CD4-positive, CD25-positive, alpha-beta regulatory T cell (primary cell): Measurements from ENCODE around the gene AFTPH. TPM values are rescaled to one million over a fixed set of nuclear protein-coding genes. Genes with fewer than 3 reads are reported as not detected.
A peak's percentile ranks its signal among the peaks of the same experiment; 100 is the strongest.

ENCODE experiments used
- ATAC-seq, 2 donors: fragments of 150-1000 bp; cut with Tn5 transposase; one replicate each; pipeline ENCODE4 v1.10.0; 2021; ENCODE audit warnings: low read depth in 2 of 2, moderate number of reproducible peaks in 2 of 2, moderate library complexity in 1 of 2
- DNase-seq, 3 donors: peaks; one replicate each; pipeline versions ENCODE4 v3.0.0 to v3.0.0-alpha.2; 2012 to 2022; ENCODE audit warnings: mixed read lengths in 1 of 3
- H3K27ac ChIP-seq: one replicate; pipeline ENCODE4 v1.7.0; 2013; ENCODE audit warnings: mild to moderate bottlenecking, low read length; ENCODE audit not compliant: insufficient read depth, poor library complexity, severe bottlenecking
- H3K27me3 ChIP-seq: one replicate; pipeline ENCODE4 v1.7.0; 2013; ENCODE audit warnings: low read length; ENCODE audit not compliant: control insufficient read depth, insufficient read depth
- H3K36me3 ChIP-seq: one replicate; pipeline ENCODE4 v1.7.0; 2013; ENCODE audit warnings: mild to moderate bottlenecking, low read length, moderate library complexity; ENCODE audit not compliant: control insufficient read depth, insufficient read depth
- H3K4me1 ChIP-seq: 2 replicates; pipeline ENCODE4 v1.7.0; 2013; ENCODE audit warnings: mild to moderate bottlenecking, low read length; ENCODE audit not compliant: insufficient read depth, control insufficient read depth, poor library complexity, severe bottlenecking
- H3K4me3 ChIP-seq: one replicate; pipeline ENCODE4 v1.7.0; 2013; ENCODE audit warnings: low read depth, mild to moderate bottlenecking, low read length, moderate library complexity
- H3K9me3 ChIP-seq, 2 experiments: 1 replicate in 1 of 2; 2 replicates in 1 of 2; pipeline ENCODE4 v1.7.0; 2013; ENCODE audit warnings: low read length in 2 of 2, mild to moderate bottlenecking in 1 of 2, moderate library complexity in 1 of 2; ENCODE audit not compliant: control insufficient read depth in 2 of 2
- H3K27ac Mint-ChIP-seq, 3 donors: one replicate each; pipeline ENCODE4 v1.8.0; 2020 to 2022; ENCODE audit warnings: mild to moderate bottlenecking in 3 of 3, mixed read lengths in 3 of 3, moderate library complexity in 2 of 3
- H3K27me3 Mint-ChIP-seq: one replicate; pipeline ENCODE4 v1.8.0; 2022; ENCODE audit warnings: mild to moderate bottlenecking, mixed read lengths
- H3K36me3 Mint-ChIP-seq: one replicate; pipeline ENCODE4 v1.8.0; 2020; ENCODE audit warnings: mixed read lengths
- H3K4me1 Mint-ChIP-seq, 4 donors: one replicate each; pipeline ENCODE4 v1.8.0; 2020 to 2022; ENCODE audit warnings: mixed read lengths in 4 of 4, mild to moderate bottlenecking in 1 of 4
- H3K4me3 Mint-ChIP-seq, 4 donors: one replicate each; pipeline ENCODE4 v1.8.0; 2020 to 2022; ENCODE audit warnings: mild to moderate bottlenecking in 4 of 4, mixed read lengths in 4 of 4, moderate library complexity in 3 of 4
- H3K9me3 Mint-ChIP-seq, 7 donors: one replicate each; pipeline ENCODE4 v1.8.0; 2020 to 2022; ENCODE audit warnings: mixed read lengths in 7 of 7, mild to moderate bottlenecking in 3 of 7, moderate library complexity in 2 of 7
- polyA plus RNA-seq, 4 donors: library from polyadenylated mRNA; unstranded; fragments of 300-500 nt; fragmentation: Illumina TruSeq; gene quantifications; one replicate each; pipeline ENCODE4 v1.2.3, GENCODE V29; 2021
- total RNA-seq: library from RNA; stranded (reverse); gene quantifications from one replicate; pipeline ENCODE4 v1.2.3, GENCODE V29; 2022

AFTPH gene
- total and polyA plus RNA-seq, 5 donors from 2014 or later: 23.7 to 45.0 (median 28.2) TPM

GRCh38 chr2:64550042-64550441 lies 25.9 kb downstream of the AFTPH start:
- Mint-ChIP-seq H3K4me1 (peaks cover 10 to 34% (median 20%) of the 10 kb centered on the region in 4 donors), H3K27me3 (no peaks in the 10 kb centered on the region), H3K9me3 (no peaks in the 10 kb centered on the region), H3K36me3 (peaks cover 20% of the 10 kb centered on the region), H3K4me3 (peak overlapping the region in 2 of 4 donors; percentile 31 to 75), H3K27ac (peak overlapping the region in 1 of 3 donors; percentile 89)
- H3K9me3 ChIP-seq: no peaks in the 10 kb centered on the region
- no peak overlapping the region for H3K4me3 ChIP-seq
- H3K27me3 ChIP-seq: no peaks in the 10 kb centered on the region
- no peaks in the 10 kb centered on the region for H3K4me1 ChIP-seq
- DNase-seq: no peak
- H3K36me3 ChIP-seq: peaks cover 15% of the 10 kb centered on the region
- ATAC-seq: no peak
- no peak overlapping the region for H3K27ac ChIP-seq

- Mint-ChIP-seq H3K9me3 (no peaks in the 10 kb centered on the region), H3K4me3 (no peak overlapping the region), H3K36me3 (peaks cover 20% of the 10 kb centered on the region), H3K27ac (peak overlapping the region; percentile 16 to 67 (median 32)), H3K27me3 (no peaks in the 10 kb centered on the region), H3K4me1 (peaks cover 10 to 36% (median 22%) of the 10 kb centered on the region in 4 donors)
- Histone ChIP-seq H3K4me1 (no peaks in the 10 kb centered on the region), H3K27me3 (no peaks in the 10 kb centered on the region), H3K27ac (no peak overlapping the region), H3K36me3 (peaks cover 15% of the 10 kb centered on the region), H3K9me3 (no peaks in the 10 kb centered on the region), H3K4me3 (no peak overlapping the region)
- DNase-seq (no peak), ATAC-seq (no peak)
Observed at GRCh38 chr2:64551851-64552250, 27.7 kb downstream of the AFTPH start.

- peaks cover 20 to 30% (median 20%) of the 10 kb centered on the region in 4 donors for H3K4me1 Mint-ChIP-seq
- Histone ChIP-seq H3K27me3 (no peaks in the 10 kb centered on the region), H3K9me3 (no peaks in the 10 kb centered on the region), H3K36me3 (peaks cover 18% of the 10 kb centered on the region), H3K4me1 (no peaks in the 10 kb centered on the region), H3K4me3 (no peak overlapping the region), H3K27ac (no peak overlapping the region)
- peaks cover 20% of the 10 kb centered on the region for H3K36me3 Mint-ChIP-seq
- H3K4me3 Mint-ChIP-seq: no peak overlapping the region
- no peak for ATAC-seq
- H3K9me3 Mint-ChIP-seq: no peaks in the 10 kb centered on the region
- DNase-seq: no peak
- H3K27me3 Mint-ChIP-seq: no peaks in the 10 kb centered on the region
- peak overlapping the region in 1 of 3 donors; percentile 56 for H3K27ac Mint-ChIP-seq
Observed at GRCh38 chr2:64554117-64554516, 30.0 kb downstream of the AFTPH start.

GRCh38 chr2:64558445-64559081 lies 34.4 kb downstream of the AFTPH start:
- no peaks in the 10 kb centered on the region for H3K9me3 Mint-ChIP-seq
- H3K27me3 ChIP-seq: no peaks in the 10 kb centered on the region
- peaks cover 24 to 34% (median 31%) of the 10 kb centered on the region in 4 donors for H3K4me1 Mint-ChIP-seq
- H3K36me3 Mint-ChIP-seq: no peaks in the 10 kb centered on the region
- peak overlapping the region; percentile 38 to 76 (median 69) for H3K27ac Mint-ChIP-seq
- ATAC-seq (no peak), DNase-seq (no peak)
- no peaks in the 10 kb centered on the region for H3K27me3 Mint-ChIP-seq
- no peak overlapping the region for H3K4me3 ChIP-seq
- H3K9me3 ChIP-seq: no peaks in the 10 kb centered on the region
- no peak overlapping the region for H3K4me3 Mint-ChIP-seq
- peaks cover 4% of the 10 kb centered on the region for H3K36me3 ChIP-seq
- no peak overlapping the region for H3K27ac ChIP-seq
- H3K4me1 ChIP-seq: peaks cover 11% of the 10 kb centered on the region

- peak; percentile 50 to 52 for ATAC-seq
- Histone ChIP-seq H3K27me3 (no peaks in the 10 kb centered on the region), H3K36me3 (peaks cover 3% of the 10 kb centered on the region), H3K9me3 (no peaks in the 10 kb centered on the region), H3K27ac (no peak overlapping the region), H3K4me1 (peaks cover 18% of the 10 kb centered on the region), H3K4me3 (peak overlapping the region; percentile 10)
- Mint-ChIP-seq H3K4me3 (peak overlapping the region in 1 of 4 donors; percentile 61), H3K9me3 (no peaks in the 10 kb centered on the region), H3K27me3 (no peaks in the 10 kb centered on the region), H3K4me1 (peaks cover 33 to 48% (median 45%) of the 10 kb centered on the region in 4 donors), H3K27ac (peak overlapping the region in 2 of 3 donors; percentile 15 to 31), H3K36me3 (peaks cover 10% of the 10 kb centered on the region)
- peak in 2 of 3 donors; percentile 61 to 64 for DNase-seq
Observed at GRCh38 chr2:64562148-64562784, 38.1 kb downstream of the AFTPH start.

GRCh38 chr2:64563436-64563938 lies 39.4 kb downstream of the AFTPH start:
- no peak for DNase-seq
- Mint-ChIP-seq H3K27me3 (no peaks in the 10 kb centered on the region), H3K4me3 (no peak overlapping the region), H3K4me1 (peaks cover 35 to 48% (median 44%) of the 10 kb centered on the region in 4 donors), H3K9me3 (no peaks in the 10 kb centered on the region), H3K27ac (peak overlapping the region in 1 of 3 donors; percentile 83), H3K36me3 (peaks cover 16% of the 10 kb centered on the region)
- Histone ChIP-seq H3K27me3 (no peaks in the 10 kb centered on the region), H3K4me1 (peaks cover 18% of the 10 kb centered on the region), H3K4me3 (no peak overlapping the region), H3K36me3 (no peaks in the 10 kb centered on the region), H3K9me3 (no peaks in the 10 kb centered on the region), H3K27ac (no peak overlapping the region)
- no peak for ATAC-seq

GRCh38 chr2:64565949-64566710 lies 42.0 kb downstream of the AFTPH start:
- no peaks in the 10 kb centered on the region for H3K9me3 ChIP-seq
- H3K27me3 ChIP-seq: no peaks in the 10 kb centered on the region
- ATAC-seq (peak; percentile 37 to 44), DNase-seq (peak in 1 of 3 donors; percentile 53)
- Mint-ChIP-seq H3K36me3 (peaks cover 18% of the 10 kb centered on the region), H3K9me3 (no peaks in the 10 kb centered on the region), H3K4me3 (peak overlapping the region in 3 of 4 donors; percentile 9 to 27 (median 15)), H3K27me3 (no peaks in the 10 kb centered on the region), H3K4me1 (peaks cover 30 to 44% (median 37%) of the 10 kb centered on the region in 4 donors), H3K27ac (peak overlapping the region; percentile 43 to 92 (median 76))
- H3K4me1 ChIP-seq: peaks cover 18% of the 10 kb centered on the region
- peaks cover 12% of the 10 kb centered on the region for H3K36me3 ChIP-seq
- peak overlapping the region; percentile 43 for H3K4me3 ChIP-seq
- H3K27ac ChIP-seq: no peak overlapping the region
